Liver (tissue), 9 donors: Measurements from ENCODE around the gene SLC47A2. TPM values are rescaled to one million over a fixed set of nuclear protein-coding genes. Genes with fewer than 3 reads are reported as not detected.

ENCODE experiments used
- DNase-seq: peaks from one replicate; pipeline ENCODE4 v3.0.0-alpha.2; 2017; ENCODE audit warnings: low spot score
- H3K27ac ChIP-seq, 2 donors: one replicate each; pipeline ENCODE4 v1.7.0; 2013; ENCODE audit warnings: inconsistent platforms in 2 of 2, low read length in 2 of 2, control low read depth in 1 of 2, low read depth in 1 of 2, mild to moderate bottlenecking in 1 of 2
- H3K27me3 ChIP-seq, 4 donors: one replicate each; pipeline versions ENCODE4 v1.6.1 to v1.7.0; 2013; ENCODE audit warnings: low read length in 3 of 4, inconsistent platforms in 1 of 4, mild to moderate bottlenecking in 1 of 4, moderate library complexity in 1 of 4; ENCODE audit not compliant: control insufficient read depth in 4 of 4, insufficient read depth in 4 of 4
- H3K36me3 ChIP-seq, 4 donors: one replicate each; pipeline versions ENCODE4 v1.6.1 to v1.7.0; 2013; ENCODE audit warnings: low read length in 3 of 4, mild to moderate bottlenecking in 3 of 4, low read depth in 1 of 4, moderate library complexity in 1 of 4; ENCODE audit not compliant: control insufficient read depth in 4 of 4, insufficient read depth in 3 of 4
- H3K4me1 ChIP-seq, 4 donors: one replicate each; pipeline versions ENCODE4 v1.6.1 to v1.7.0; 2013; ENCODE audit warnings: low read length in 3 of 4, mild to moderate bottlenecking in 3 of 4, moderate library complexity in 1 of 4; ENCODE audit not compliant: control insufficient read depth in 4 of 4, insufficient read depth in 4 of 4
- H3K4me3 ChIP-seq, 3 donors: one replicate each; pipeline versions ENCODE4 v1.6.1 to v1.7.0; 2013; ENCODE audit warnings: low read length in 3 of 3, control low read depth in 1 of 3, low read depth in 1 of 3, mild to moderate bottlenecking in 1 of 3
- H3K9ac ChIP-seq, 2 donors: one replicate each; pipeline ENCODE4 v1.7.0; 2013; ENCODE audit warnings: low read length in 2 of 2, mild to moderate bottlenecking in 2 of 2, moderate library complexity in 2 of 2, control low read depth in 1 of 2, low read depth in 1 of 2
- H3K9me3 ChIP-seq, 4 donors: one replicate each; pipeline versions ENCODE4 v1.6.1 to v1.7.0; 2013; ENCODE audit warnings: low read length in 3 of 4; ENCODE audit not compliant: control insufficient read depth in 4 of 4
- ATF3 ChIP-seq: IDR thresholded peaks from 2 replicates; pipeline ENCODE4 v1.6.1; 2016; ENCODE audit warnings: antibody characterized with exemption
- EGR1 ChIP-seq, 2 donors: IDR thresholded peaks; 2 replicates each; pipeline ENCODE4 v1.6.1; 2016 to 2018; ENCODE audit warnings: antibody characterized with exemption in 2 of 2, low read depth in 2 of 2
- FOXA1 ChIP-seq: IDR thresholded peaks from 2 replicates; pipeline ENCODE4 v1.6.1; 2016; ENCODE audit warnings: antibody characterized with exemption
- FOXA2 ChIP-seq: IDR thresholded peaks from 2 replicates; pipeline ENCODE4 v1.6.1; 2016; ENCODE audit warnings: antibody characterized with exemption
- GABPA ChIP-seq, 2 donors: IDR thresholded peaks in 1 of 2; conservative IDR thresholded peaks in 1 of 2; 2 replicates each; pipeline ENCODE4 v1.6.1; 2016; ENCODE audit warnings: antibody characterized with exemption in 2 of 2, mild to moderate bottlenecking in 1 of 2, moderate library complexity in 1 of 2
- HNF4A ChIP-seq, 2 donors: conservative IDR thresholded peaks; 2 replicates each; pipeline ENCODE4 v1.6.1; 2016; ENCODE audit warnings: antibody characterized with exemption in 2 of 2, mild to moderate bottlenecking in 2 of 2
- HNF4G ChIP-seq: IDR thresholded peaks from 2 replicates; pipeline ENCODE4 v1.6.1; 2016; ENCODE audit warnings: antibody characterized with exemption
- JUND ChIP-seq, 2 donors: IDR thresholded peaks; 2 replicates each; pipeline ENCODE4 v1.6.1; 2016; ENCODE audit warnings: antibody characterized with exemption in 2 of 2
- NR2F2 ChIP-seq: IDR thresholded peaks from 2 replicates; pipeline ENCODE4 v1.6.1; 2016; ENCODE audit warnings: antibody characterized with exemption
- RAD21 ChIP-seq, 2 donors: IDR thresholded peaks; 2 replicates each; pipeline ENCODE4 v1.6.1; 2016; ENCODE audit warnings: antibody characterized with exemption in 2 of 2, mild to moderate bottlenecking in 2 of 2
- REST ChIP-seq: IDR thresholded peaks from 2 replicates; pipeline ENCODE4 v1.6.1; 2016; ENCODE audit warnings: antibody characterized with exemption, mild to moderate bottlenecking
- RXRA ChIP-seq, 2 donors: IDR thresholded peaks; 2 replicates each; pipeline ENCODE4 v1.6.1; 2017 to 2018; ENCODE audit warnings: antibody characterized with exemption in 2 of 2, mild to moderate bottlenecking in 1 of 2
- SP1 ChIP-seq: IDR thresholded peaks from 2 replicates; pipeline ENCODE4 v1.6.1; 2018; ENCODE audit warnings: antibody characterized with exemption, mild to moderate bottlenecking
- TAF1 ChIP-seq: conservative IDR thresholded peaks from 2 replicates; pipeline ENCODE4 v1.6.1; 2016; ENCODE audit warnings: antibody characterized with exemption, mild to moderate bottlenecking
- YY1 ChIP-seq: IDR thresholded peaks from 2 replicates; pipeline ENCODE4 v1.6.1; 2016; ENCODE audit warnings: antibody characterized with exemption, mild to moderate bottlenecking
- ZBTB33 ChIP-seq: IDR thresholded peaks from 2 replicates; pipeline ENCODE4 v1.6.1; 2016; ENCODE audit warnings: antibody characterized with exemption
- WGBS: extraction: QIAGEN DNeasy Blood & Tissue Kit; methylation state at CpG from one replicate; pipeline ENCODE4 v1.1.7; 2013; 5-methylcytosine and 5-hydroxymethylcytosine counted together
- polyA plus RNA-seq, 2 donors: library from polyadenylated mRNA; stranded (reverse) in 1 of 2; unstranded in 1 of 2; fragments of 200-250 nt in 1 of 2; fragments of >200 nt in 1 of 2; fragmentation: Nextera tagmentation in 1 of 2; extraction: Ambion mirVana in 1 of 2; gene quantifications; one replicate each; pipeline versions ENCODE4 v1.2.1 to v1.2.3, GENCODE V29; 2013 to 2015
- total RNA-seq, 2 donors: library from RNA; depleted of rRNA; stranded (reverse); fragments of >200 nt; gene quantifications; one replicate each; pipeline ENCODE4 v1.2.3, GENCODE V29; 2014
- TF ChIP-seq, protein P1 (sequence below): IDR thresholded peaks from 2 replicates; pipeline ENCODE4 v1.6.1; 2016; ENCODE audit warnings: antibody characterized with exemption
- donor health status: healthy.
- donor health status: healthy.
- donor health status: healthy.
- donor health status: healthy.
- donor health status: healthy.

SLC47A2 gene
- total and polyA plus RNA-seq, 4 donors: 0.08 TPM; not detected in 3

DNA sequence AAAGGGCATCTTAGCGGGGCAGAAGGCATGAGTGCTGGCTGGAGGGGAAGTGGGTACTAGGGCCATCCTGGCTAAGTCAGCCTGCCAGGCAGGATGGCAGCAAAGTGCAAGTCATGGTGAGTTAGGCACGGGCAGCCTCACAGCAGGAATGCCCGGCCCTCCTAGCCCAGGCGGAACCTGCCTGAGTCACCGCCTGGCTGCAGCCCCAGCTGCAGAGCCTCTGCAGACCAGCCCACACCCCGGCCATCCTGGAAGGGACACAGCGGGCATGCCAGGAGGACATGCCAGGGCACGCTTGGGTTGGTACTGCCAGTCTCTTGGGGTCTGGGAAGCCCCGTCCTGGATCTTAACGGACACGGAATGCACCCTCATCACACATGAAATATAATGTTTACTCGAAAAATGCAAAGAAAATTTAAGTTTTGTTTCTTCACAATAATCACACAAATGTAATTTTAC is 36.7 kb upstream of the SLC47A2 start:
- no peak overlapping the region for H3K27ac ChIP-seq
- H3K4me3 ChIP-seq: no peak overlapping the region
- TF ChIP-seq FOXA2: no peak
- TF ChIP-seq JUND (IDR thresholded peaks at IDR 0.05): peak in 1 of 2 donors; percentile 87
- no peak for TF ChIP-seq HNF4G
- TF ChIP-seq RAD21 (IDR thresholded peaks at IDR 0.05): peak in 1 of 2 donors; percentile 10
- no peak for TF ChIP-seq TAF1
- no peak for TF ChIP-seq SP1
- TF ChIP-seq, protein P1, sequence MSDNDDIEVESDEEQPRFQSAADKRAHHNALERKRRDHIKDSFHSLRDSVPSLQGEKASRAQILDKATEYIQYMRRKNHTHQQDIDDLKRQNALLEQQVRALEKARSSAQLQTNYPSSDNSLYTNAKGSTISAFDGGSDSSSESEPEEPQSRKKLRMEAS: peak; percentile 75
- no peak for TF ChIP-seq ZBTB33
- peak in 1 of 2 donors; percentile 81 for TF ChIP-seq RXRA (IDR thresholded peaks at IDR 0.05)
- no peak for TF ChIP-seq NR2F2
- peak; percentile 58 for TF ChIP-seq REST
- TF ChIP-seq ATF3: no peak
- peak; percentile 7 to 79 for TF ChIP-seq HNF4A (conservative IDR thresholded peaks at IDR 0.05)
- no peak for TF ChIP-seq EGR1 (IDR thresholded peaks at IDR 0.05; ENCODE audit: low read depth in 2 of 2)
- TF ChIP-seq FOXA1: no peak
- peak; percentile 81 for TF ChIP-seq YY1
- peaks cover 3 to 10% (median 7%) of the 10 kb centered on the region in 4 donors for H3K4me1 ChIP-seq
- WGBS: 52% methylated on average over 12 of the region's 12 CpGs
- no peaks in the 10 kb centered on the region for H3K9me3 ChIP-seq
- DNase-seq: no peak
- no peak overlapping the region for H3K9ac ChIP-seq
- no peaks in the 10 kb centered on the region for H3K27me3 ChIP-seq
- H3K36me3 ChIP-seq: no peaks in the 10 kb centered on the region

GRCh38 chr17:19752216-19753050 is 36.0 kb upstream of the SLC47A2 start:
- TF ChIP-seq HNF4A (conservative IDR thresholded peaks at IDR 0.05) (no peak), RAD21 (IDR thresholded peaks at IDR 0.05) (no peak), GABPA (IDR thresholded peaks at IDR 0.05 in 1 of 2, conservative IDR thresholded peaks at IDR 0.05 in 1 of 2) (no peak)
- H3K27me3 ChIP-seq: no peaks in the 10 kb centered on the region
- no peak for DNase-seq
- H3K27ac ChIP-seq: no peak overlapping the region
- H3K4me1 ChIP-seq: peaks cover 3 to 11% (median 8%) of the 10 kb centered on the region in 4 donors
- 87% methylated on average over 15 of the region's 15 CpGs for WGBS
- no peak overlapping the region for H3K9ac ChIP-seq
- H3K4me3 ChIP-seq: no peak overlapping the region
- no peaks in the 10 kb centered on the region for H3K9me3 ChIP-seq
- H3K36me3 ChIP-seq: no peaks in the 10 kb centered on the region
